T-cell (primary cell): ENCODE measurements around the gene GAS2L2. TPM values are rescaled to one million over a fixed set of nuclear protein-coding genes. Genes with fewer than 3 reads are reported as not detected.

Experiments
- ATAC-seq, 4 experiments: fragments of 200-7000 bp in 3 of 4; fragments of 150-1000 bp in 1 of 4; cut with Tn5 transposase; replicated peaks in 1 of 4; 1 replicate in 3 of 4; 2 replicates in 1 of 4; pipeline ENCODE4 v1.10.0; 2021; ENCODE audit warnings: moderate library complexity in 3 of 4, mild to moderate bottlenecking in 2 of 4, moderate number of reproducible peaks in 1 of 4
- CTCF ChIA-PET, 2 donors: fragments of 300-600 bp; sonication (Branson Sonifier 250); formaldehyde crosslinking; loops; one replicate each; lab custom pipeline; 2022; ENCODE audit warnings: antibody characterized with exemption in 2 of 2; lab: Charles Lee
- POLR2A ChIA-PET, 2 donors: fragments of 300-600 bp; sonication (Branson Sonifier 250); formaldehyde crosslinking; loops; one replicate each; lab custom pipeline; 2022; ENCODE audit warnings: antibody characterized with exemption in 2 of 2; lab: Charles Lee
- DNase-seq, 35 experiments: peaks; one replicate each; pipeline versions ENCODE4 v3.0.0 to v3.0.0-alpha.2; 2013 to 2023
- H3K27ac ChIP-seq: one replicate; pipeline ENCODE4 v1.5.1; 2013; ENCODE audit warnings: low read length
- H3K27me3 ChIP-seq, 2 experiments: replicated peaks in 1 of 2; 1 replicate in 1 of 2; 2 replicates in 1 of 2; pipeline versions ENCODE4 v1.6.1 to v1.7.0; 2013; ENCODE audit warnings: low read length in 1 of 2, mixed read lengths in 1 of 2; ENCODE audit not compliant: control insufficient read depth in 2 of 2, insufficient read depth in 2 of 2; ENCODE audit errors: extremely low read depth in 1 of 2
- H3K36me3 ChIP-seq, 2 donors: 1 replicate in 1 of 2; 2 replicates in 1 of 2; pipeline versions ENCODE4 v1.6.1 to v1.7.0; 2013; ENCODE audit warnings: low read length in 1 of 2; ENCODE audit not compliant: control insufficient read depth in 2 of 2, insufficient read depth in 1 of 2; ENCODE audit errors: extremely low read depth in 1 of 2
- H3K4me1 ChIP-seq, 2 experiments: 1 replicate in 1 of 2; 2 replicates in 1 of 2; pipeline versions ENCODE4 v1.6.1 to v1.7.0; 2013; ENCODE audit warnings: low read length in 2 of 2, mixed read lengths in 1 of 2; ENCODE audit not compliant: insufficient read depth in 2 of 2, control insufficient read depth in 1 of 2; ENCODE audit errors: extremely low read depth in 1 of 2
- H3K4me3 ChIP-seq, 2 donors: 1 replicate in 1 of 2; 2 replicates in 1 of 2; pipeline versions ENCODE4 v1.5.1 to v1.7.0; 2013; ENCODE audit warnings: mild to moderate bottlenecking in 2 of 2, low read length in 1 of 2, moderate library complexity in 1 of 2; ENCODE audit not compliant: control insufficient read depth in 1 of 2; ENCODE audit errors: extremely low read depth in 1 of 2
- H3K9me3 ChIP-seq: 2 replicates; pipeline ENCODE4 v1.7.0; 2013
- H3K27ac Mint-ChIP-seq, 2 donors: one replicate each; pipeline ENCODE4 v1.8.0; 2020 to 2021; ENCODE audit warnings: mild to moderate bottlenecking in 2 of 2, mixed read lengths in 2 of 2
- H3K27me3 Mint-ChIP-seq, 2 donors: one replicate each; pipeline ENCODE4 v1.8.0; 2021 to 2022; ENCODE audit warnings: mixed read lengths in 2 of 2
- H3K36me3 Mint-ChIP-seq: one replicate; pipeline ENCODE4 v1.8.0; 2021; ENCODE audit warnings: mixed read lengths
- H3K4me1 Mint-ChIP-seq, 3 donors: one replicate each; pipeline ENCODE4 v1.8.0; 2020 to 2022; ENCODE audit warnings: mixed read lengths in 3 of 3, mild to moderate bottlenecking in 1 of 3
- H3K4me3 Mint-ChIP-seq, 3 donors: one replicate each; pipeline ENCODE4 v1.8.0; 2020 to 2022; ENCODE audit warnings: mild to moderate bottlenecking in 3 of 3, mixed read lengths in 3 of 3, moderate library complexity in 3 of 3
- H3K9me3 Mint-ChIP-seq, 3 donors: one replicate each; pipeline ENCODE4 v1.8.0; 2020 to 2022; ENCODE audit warnings: mixed read lengths in 3 of 3
- WGBS: methylation state at CpG from one replicate; pipeline ENCODE4 v1.1.5; 2013; ENCODE audit warnings: missing lambda C conversion rate; ENCODE audit not compliant: insufficient coverage; 5-methylcytosine and 5-hydroxymethylcytosine counted together
- total RNA-seq, 35 experiments: library from RNA in 6 of 35; stranded (reverse) in 6 of 35; fragments of 120-200 nt in 1 of 35; gene quantifications; one replicate each; pipeline versions ENCODE4 v1.2.1 to v1.2.4 and lab custom pipeline; 2013 to 2026

GAS2L2 gene
- total RNA-seq, 5 donors from 2014 or later (not counting 1 experiment from before 2014, with no cell fraction given), result 0.07 to 0.26 (median 0.21) TPM; not detected in 1

GRCh38 chr17:35745749-35746320 is 7.2 kb downstream of the GAS2L2 start:
- ATAC-seq (no peak), DNase-seq (no peak)
- Mint-ChIP-seq H3K4me3 (no peak overlapping the region), H3K27ac (peak overlapping the region in 1 of 2 donors; percentile 15), H3K36me3 (no peaks in the 10 kb centered on the region), H3K4me1 (peaks cover 5 to 21% (median 19%) of the 10 kb centered on the region in 3 donors), H3K27me3 (peaks cover 40 to 59% of the 10 kb centered on the region in 2 donors), H3K9me3 (no peaks in the 10 kb centered on the region)
- Histone ChIP-seq H3K27ac (no peak overlapping the region), H3K36me3 (no peaks in the 10 kb centered on the region), H3K4me1 (peaks cover 0 to 23% of the 10 kb centered on the region in 2 experiments), H3K4me3 (no peak overlapping the region), H3K27me3 (peaks cover under 1 to 93% of the 10 kb centered on the region in 2 experiments), H3K9me3 (no peaks in the 10 kb centered on the region)
- WGBS, result 87% methylated on average over 9 of the region's 15 CpGs
- ChIA-PET POLR2A (interaction anchor here in 1 of 2 donors (1.0 kb wide), 1 partner anchor 132 kb away, joined by 3 read pairs; no protein-coding TSS in a partner anchor), CTCF (interaction anchor here (0.6 to 3.4 kb wide), 4 partner anchors 132 to 1326 kb away, joined by 3 to 33 read pairs (median 4); no protein-coding TSS in a partner anchor)

DNA sequence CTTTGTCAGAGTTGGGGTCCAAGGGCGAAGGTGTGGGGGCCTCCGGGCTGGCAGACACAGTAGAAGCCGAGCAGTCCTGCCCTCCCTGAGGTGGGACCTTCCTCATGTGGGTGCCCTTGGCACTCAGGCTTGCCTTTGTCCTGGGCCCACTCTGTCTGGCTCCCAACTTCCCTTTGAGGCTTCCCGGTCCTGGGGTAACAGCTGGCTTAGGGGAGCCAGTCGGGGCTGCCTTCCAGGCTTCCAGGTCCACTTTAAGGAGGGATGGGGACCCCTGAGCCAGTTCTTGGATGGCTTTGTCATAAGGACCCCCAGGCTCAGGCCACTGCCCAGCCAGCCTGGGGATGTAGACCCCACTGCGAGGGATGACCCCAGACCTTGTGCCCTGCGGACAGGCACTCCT is 7.8 kb downstream of the GAS2L2 start:
- peaks cover 6 to 92% of the 10 kb centered on the region in 2 experiments for H3K27me3 ChIP-seq
- no peak for DNase-seq
- H3K27me3 Mint-ChIP-seq, result peaks cover 34 to 59% of the 10 kb centered on the region in 2 donors
- H3K27ac ChIP-seq, result no peak overlapping the region
- H3K4me1 ChIP-seq, result peaks cover 0 to 23% of the 10 kb centered on the region in 2 experiments
- POLR2A ChIA-PET, result interaction anchor here in 1 of 2 donors (1.0 kb wide), 1 partner anchor 132 kb away, joined by 3 read pairs; no protein-coding TSS in a partner anchor
- H3K27ac Mint-ChIP-seq, result no peak overlapping the region
- ATAC-seq, result no peak
- H3K9me3 Mint-ChIP-seq, result no peaks in the 10 kb centered on the region
- 88% methylated on average over 7 of the region's 7 CpGs for WGBS
- H3K9me3 ChIP-seq, result no peaks in the 10 kb centered on the region
- CTCF ChIA-PET, result interaction anchor here (0.6 to 2.3 kb wide), 4 partner anchors 25 to 1325 kb away, joined by 3 to 5 read pairs (median 3); no protein-coding TSS in a partner anchor
- H3K4me3 ChIP-seq, result no peak overlapping the region
- H3K36me3 Mint-ChIP-seq, result no peaks in the 10 kb centered on the region
- no peaks in the 10 kb centered on the region for H3K36me3 ChIP-seq
- H3K4me3 Mint-ChIP-seq, result no peak overlapping the region
- H3K4me1 Mint-ChIP-seq, result peaks cover 5 to 18% (median 18%) of the 10 kb centered on the region in 3 donors

DNA sequence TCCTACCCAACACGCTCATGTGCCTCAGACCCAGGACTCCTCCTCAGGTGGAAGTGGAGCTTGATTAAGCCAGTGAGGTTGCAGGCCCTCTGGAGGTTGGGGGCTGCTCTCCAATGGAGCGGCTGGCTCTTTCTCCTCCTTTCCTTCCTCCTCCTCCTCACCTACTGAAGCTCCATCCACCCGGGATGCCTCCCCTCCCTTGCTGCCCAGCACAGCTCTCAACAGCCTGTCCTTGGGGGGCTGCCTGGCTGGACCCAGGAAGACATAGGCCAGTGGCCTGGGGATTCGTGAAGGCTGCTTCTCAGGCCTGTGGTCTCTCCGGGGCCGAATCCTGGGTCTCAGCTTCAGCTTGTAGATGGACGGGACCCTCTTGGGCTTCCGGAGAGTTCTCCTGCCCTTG is 8.2 kb downstream of the GAS2L2 start:
- ATAC-seq, result no peak
- H3K9me3 Mint-ChIP-seq, result no peaks in the 10 kb centered on the region
- Histone ChIP-seq H3K4me1 (peaks cover 0 to 19% of the 10 kb centered on the region in 2 experiments), H3K9me3 (no peaks in the 10 kb centered on the region), H3K36me3 (no peaks in the 10 kb centered on the region), H3K27ac (no peak overlapping the region), H3K27me3 (peaks cover 7 to 90% of the 10 kb centered on the region in 2 experiments), H3K4me3 (no peak overlapping the region)
- 86% methylated on average over 7 of the region's 8 CpGs for WGBS
- H3K36me3 Mint-ChIP-seq, result no peaks in the 10 kb centered on the region
- no peak overlapping the region for H3K4me3 Mint-ChIP-seq
- ChIA-PET CTCF (interaction anchor here (0.6 to 2.3 kb wide), 3 partner anchors 26 to 136 kb away, joined by 3 to 5 read pairs (median 3); no protein-coding TSS in a partner anchor), POLR2A (no interaction called here)
- H3K27ac Mint-ChIP-seq, result no peak overlapping the region
- peaks cover 5 to 16% (median 15%) of the 10 kb centered on the region in 3 donors for H3K4me1 Mint-ChIP-seq
- no peak for DNase-seq
- H3K27me3 Mint-ChIP-seq, result peaks cover 34 to 58% of the 10 kb centered on the region in 2 donors

DNA sequence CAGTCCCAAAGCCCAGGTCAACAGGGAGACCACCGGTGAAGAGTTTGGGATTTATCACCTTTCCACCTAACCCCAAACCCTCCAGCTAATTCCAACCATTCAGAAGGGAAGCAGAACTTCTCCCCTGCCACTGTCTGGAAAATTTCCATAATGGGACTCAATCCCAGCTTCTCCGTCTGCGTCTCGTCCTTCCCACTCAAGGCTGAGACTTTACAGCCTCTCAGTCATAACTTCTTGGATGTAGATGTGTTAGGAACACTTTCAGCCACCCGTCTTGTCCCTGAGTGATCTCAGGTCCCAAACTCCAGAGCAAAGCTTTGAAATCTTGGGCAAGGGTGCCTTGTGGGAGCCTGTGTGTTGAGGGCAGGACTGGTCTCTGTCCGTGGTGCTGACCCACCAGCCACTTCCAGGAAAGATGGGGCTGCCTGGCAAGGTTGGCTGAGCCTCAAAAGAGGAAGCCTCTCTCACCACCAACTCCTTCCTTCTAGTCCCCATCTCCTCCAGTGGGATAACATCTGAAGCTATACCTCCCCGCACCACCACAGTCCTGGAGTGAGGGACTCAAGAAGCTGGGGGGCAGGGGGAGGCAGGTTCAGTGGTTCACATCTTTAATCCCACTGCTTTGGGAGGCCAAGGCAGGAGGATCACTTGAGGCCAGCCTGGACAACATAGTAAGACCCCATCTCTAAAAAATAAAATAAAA is 9.3 kb downstream of the GAS2L2 start:
- peaks cover 7 to 80% of the 10 kb centered on the region in 2 experiments for H3K27me3 ChIP-seq
- H3K4me3 ChIP-seq, result no peak overlapping the region
- no peaks in the 10 kb centered on the region for H3K9me3 Mint-ChIP-seq
- ATAC-seq (no peak), DNase-seq (no peak)
- H3K9me3 ChIP-seq, result no peaks in the 10 kb centered on the region
- peaks cover 5 to 13% (median 11%) of the 10 kb centered on the region in 3 donors for H3K4me1 Mint-ChIP-seq
- H3K4me1 ChIP-seq, result peaks cover 0 to 17% of the 10 kb centered on the region in 2 experiments
- no peaks in the 10 kb centered on the region for H3K36me3 ChIP-seq
- POLR2A ChIA-PET, result no interaction called here
- no peaks in the 10 kb centered on the region for H3K36me3 Mint-ChIP-seq
- H3K4me3 Mint-ChIP-seq, result no peak overlapping the region
- peaks cover 31 to 51% of the 10 kb centered on the region in 2 donors for H3K27me3 Mint-ChIP-seq
- H3K27ac ChIP-seq, result no peak overlapping the region
- CTCF ChIA-PET, result interaction anchor here (0.5 to 2.3 kb wide), 2 partner anchors 130 to 131 kb away, joined by 3 to 5 read pairs; no protein-coding TSS in a partner anchor
- no peak overlapping the region for H3K27ac Mint-ChIP-seq
- 61% methylated on average over 2 of the region's 7 CpGs for WGBS

DNA sequence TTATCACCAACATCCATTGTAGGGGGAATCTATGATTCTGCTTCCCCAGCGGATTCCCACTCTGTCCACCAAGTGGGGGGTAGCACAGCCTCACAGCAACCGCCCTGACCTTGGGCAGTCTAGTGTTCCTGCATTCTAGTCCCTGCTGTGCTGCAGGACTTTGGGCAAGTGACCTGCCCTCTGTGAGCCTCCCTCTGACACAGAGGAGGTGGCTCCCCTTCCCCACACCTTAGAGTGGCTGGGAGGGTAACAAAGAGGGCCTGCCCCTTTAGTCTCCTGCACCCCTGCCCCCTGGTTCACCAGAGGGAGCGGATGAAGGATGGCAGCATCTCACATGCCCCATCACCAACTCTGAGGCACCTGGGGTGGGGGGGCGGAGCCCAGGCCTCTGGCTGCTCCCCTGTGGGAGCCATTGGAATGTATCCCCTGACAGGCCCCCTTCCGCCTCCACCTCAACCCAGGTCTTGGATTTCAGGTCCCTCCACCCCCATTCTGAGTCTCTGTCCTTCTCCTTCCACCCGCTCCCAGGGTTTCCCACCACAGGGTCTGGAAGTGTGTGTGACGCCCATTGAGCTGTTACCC is 10.1 kb downstream of the GAS2L2 start:
- no peak overlapping the region for H3K4me3 Mint-ChIP-seq
- H3K27me3 ChIP-seq, result peaks cover 7 to 72% of the 10 kb centered on the region in 2 experiments
- 89% methylated on average over 5 of the region's 7 CpGs for WGBS
- H3K9me3 ChIP-seq, result no peaks in the 10 kb centered on the region
- no peaks in the 10 kb centered on the region for H3K36me3 Mint-ChIP-seq
- ChIA-PET POLR2A (no interaction called here), CTCF (no interaction called here)
- DNase-seq (no peak), ATAC-seq (no peak)
- H3K4me3 ChIP-seq, result no peak overlapping the region
- H3K27me3 Mint-ChIP-seq, result peaks cover 23 to 43% of the 10 kb centered on the region in 2 donors
- no peaks in the 10 kb centered on the region for H3K9me3 Mint-ChIP-seq
- H3K4me1 Mint-ChIP-seq, result peaks cover 5 to 13% (median 11%) of the 10 kb centered on the region in 3 donors
- no peaks in the 10 kb centered on the region for H3K36me3 ChIP-seq
- peaks cover 0 to 17% of the 10 kb centered on the region in 2 experiments for H3K4me1 ChIP-seq
- H3K27ac ChIP-seq, result no peak overlapping the region
- H3K27ac Mint-ChIP-seq, result no peak overlapping the region

GRCh38 chr17:35742496-35742895 is 10.5 kb downstream of the GAS2L2 start:
- DNase-seq (no peak), ATAC-seq (no peak)
- Histone ChIP-seq H3K9me3 (no peaks in the 10 kb centered on the region), H3K36me3 (no peaks in the 10 kb centered on the region), H3K27me3 (peaks cover 7 to 67% of the 10 kb centered on the region in 2 experiments), H3K27ac (no peak overlapping the region), H3K4me3 (no peak overlapping the region), H3K4me1 (peaks cover 0 to 14% of the 10 kb centered on the region in 2 experiments)
- peaks cover 22 to 41% of the 10 kb centered on the region in 2 donors for H3K27me3 Mint-ChIP-seq
- ChIA-PET POLR2A (interaction anchor here in 1 of 2 donors (0.6 kb wide), 1 partner anchor 69 kb away, joined by 3 read pairs; no protein-coding TSS in a partner anchor), CTCF (no interaction called here)
- no peaks in the 10 kb centered on the region for H3K9me3 Mint-ChIP-seq
- no peak overlapping the region for H3K27ac Mint-ChIP-seq
- H3K36me3 Mint-ChIP-seq, result no peaks in the 10 kb centered on the region
- H3K4me1 Mint-ChIP-seq, result peaks cover 5 to 12% (median 11%) of the 10 kb centered on the region in 3 donors
- H3K4me3 Mint-ChIP-seq, result peak overlapping the region in 1 of 3 donors; percentile 69
- WGBS, result 33% methylated on average over 1 of the region's 7 CpGs
